ENCODE results near the gene ANKRD33.

The ANKRD33 gene

GRCh38 chr12:51887476-51888315 is at the start of gene ANKRD33:
ANKRD33 (plus strand) TSS chr12:51888103; CDS start chr12:51888187, 84 bp downstream.
- H3K4me3 Mint-ChIP-seq = no peak within 1 kb of the TSS
- H3K36me3 Mint-ChIP-seq (ENCODE audit: low read depth) = no peaks in the 10 kb centered on the region
- peaks cover 18% of the 10 kb centered on the region for H3K4me1 Mint-ChIP-seq (ENCODE audit: low read depth)
- DNase-seq = no peak
- H3K27ac Mint-ChIP-seq = no peak within 1 kb of the TSS
- peaks cover 8% of the 10 kb centered on the region for H3K9me3 Mint-ChIP-seq
- no peaks in the 10 kb centered on the region for H3K27me3 Mint-ChIP-seq

- Mint-ChIP-seq H3K27me3 (peaks cover 66% of the 10 kb centered on the region), H3K27ac (no peak overlapping the region)
- no peak for DNase-seq
Observed at GRCh38 chr12:51838762-51839161, 49.1 kb upstream of the ANKRD33 start.

GRCh38 chr12:51839310-51839947 is 48.5 kb upstream of the ANKRD33 start:
- Mint-ChIP-seq H3K36me3 (ENCODE audit: low read depth) (no peaks in the 10 kb centered on the region), H3K27me3 (peaks cover 69% of the 10 kb centered on the region), H3K4me3 (no peak overlapping the region), H3K27ac (no peak overlapping the region), H3K9me3 (no peaks in the 10 kb centered on the region), H3K4me1 (ENCODE audit: low read depth) (no peaks in the 10 kb centered on the region)
- no peak for DNase-seq

More at GRCh38 chr12:51838762-51839161, 49.1 kb upstream of the ANKRD33 start:
- no peaks in the 10 kb centered on the region for H3K9me3 Mint-ChIP-seq
- H3K4me1 Mint-ChIP-seq (ENCODE audit: low read depth) = no peaks in the 10 kb centered on the region
- no peaks in the 10 kb centered on the region for H3K36me3 Mint-ChIP-seq (ENCODE audit: low read depth)
- H3K4me3 Mint-ChIP-seq = no peak overlapping the region

GRCh38 chr12:51840966-51841365 is 46.9 kb upstream of the ANKRD33 start:
- Mint-ChIP-seq H3K36me3 (ENCODE audit: low read depth) (no peaks in the 10 kb centered on the region), H3K4me1 (ENCODE audit: low read depth) (peaks cover 1% of the 10 kb centered on the region), H3K27me3 (peaks cover 76% of the 10 kb centered on the region), H3K27ac (no peak overlapping the region), H3K9me3 (no peaks in the 10 kb centered on the region), H3K4me3 (no peak overlapping the region)
- no peak for DNase-seq

- Mint-ChIP-seq H3K36me3 (ENCODE audit: low read depth) (no peaks in the 10 kb centered on the region), H3K27me3 (peaks cover 81% of the 10 kb centered on the region), H3K4me3 (no peak overlapping the region), H3K4me1 (ENCODE audit: low read depth) (peaks cover 7% of the 10 kb centered on the region), H3K9me3 (no peaks in the 10 kb centered on the region), H3K27ac (no peak overlapping the region)
- DNase-seq = no peak
Observed at GRCh38 chr12:51841727-51842126, 46.2 kb upstream of the ANKRD33 start.

GRCh38 chr12:51844854-51845253 is 43.0 kb upstream of the ANKRD33 start:
- Mint-ChIP-seq H3K9me3 (no peaks in the 10 kb centered on the region), H3K27me3 (peaks cover 72% of the 10 kb centered on the region), H3K27ac (no peak overlapping the region), H3K4me1 (ENCODE audit: low read depth) (peaks cover 11% of the 10 kb centered on the region), H3K4me3 (no peak overlapping the region), H3K36me3 (ENCODE audit: low read depth) (no peaks in the 10 kb centered on the region)
- no peak for DNase-seq

GRCh38 chr12:51845482-51845881 is 42.4 kb upstream of the ANKRD33 start:
- DNase-seq = no peak
- Mint-ChIP-seq H3K9me3 (no peaks in the 10 kb centered on the region), H3K27me3 (peaks cover 66% of the 10 kb centered on the region), H3K27ac (no peak overlapping the region), H3K36me3 (ENCODE audit: low read depth) (no peaks in the 10 kb centered on the region), H3K4me3 (no peak overlapping the region), H3K4me1 (ENCODE audit: low read depth) (peaks cover 11% of the 10 kb centered on the region)

GRCh38 chr12:51846271-51846691 is 41.6 kb upstream of the ANKRD33 start:
- Mint-ChIP-seq H3K4me1 (ENCODE audit: low read depth) (peaks cover 13% of the 10 kb centered on the region), H3K36me3 (ENCODE audit: low read depth) (no peaks in the 10 kb centered on the region), H3K27ac (no peak overlapping the region), H3K9me3 (no peaks in the 10 kb centered on the region), H3K4me3 (peak overlapping the region; percentile 36), H3K27me3 (peaks cover 62% of the 10 kb centered on the region)
- DNase-seq = no peak

- Mint-ChIP-seq H3K36me3 (ENCODE audit: low read depth) (no peaks in the 10 kb centered on the region), H3K27ac (no peak overlapping the region), H3K27me3 (peaks cover 58% of the 10 kb centered on the region), H3K9me3 (no peaks in the 10 kb centered on the region), H3K4me3 (peak overlapping the region; percentile 64), H3K4me1 (ENCODE audit: low read depth) (peaks cover 15% of the 10 kb centered on the region)
- DNase-seq = peak; percentile 69
Observed at GRCh38 chr12:51846911-51847642, 40.8 kb upstream of the ANKRD33 start.

GRCh38 chr12:51847643-51848325 is 40.1 kb upstream of the ANKRD33 start:
- H3K36me3 Mint-ChIP-seq (ENCODE audit: low read depth) = no peaks in the 10 kb centered on the region
- H3K4me1 Mint-ChIP-seq (ENCODE audit: low read depth) = peaks cover 15% of the 10 kb centered on the region
- no peaks in the 10 kb centered on the region for H3K9me3 Mint-ChIP-seq
- peak; percentile 45 for DNase-seq
- H3K27me3 Mint-ChIP-seq = peaks cover 55% of the 10 kb centered on the region
- peak overlapping the region; percentile 45 for H3K4me3 Mint-ChIP-seq
- no peak overlapping the region for H3K27ac Mint-ChIP-seq

- H3K27me3 Mint-ChIP-seq = peaks cover 51% of the 10 kb centered on the region
- no peak for DNase-seq
- H3K4me3 Mint-ChIP-seq = peak within 1 kb of the TSS; percentile 45
- no peak within 1 kb of the TSS for H3K27ac Mint-ChIP-seq
- H3K9me3 Mint-ChIP-seq = no peaks in the 10 kb centered on the region
- H3K36me3 Mint-ChIP-seq (ENCODE audit: low read depth) = no peaks in the 10 kb centered on the region
- H3K4me1 Mint-ChIP-seq (ENCODE audit: low read depth) = peaks cover 15% of the 10 kb centered on the region
Observed at GRCh38 chr12:51848326-51848727, 39.6 kb upstream of the ANKRD33 start, which contains the start of gene FIGNL2. FIGNL2 (minus strand) TSS chr12:51848718; CDS start chr12:51822413, 26,305 bp downstream.

- DNase-seq = no peak
- peaks cover 44% of the 10 kb centered on the region for H3K27me3 Mint-ChIP-seq
- H3K9me3 Mint-ChIP-seq = no peaks in the 10 kb centered on the region
- H3K27ac Mint-ChIP-seq = no peak overlapping the region
- H3K36me3 Mint-ChIP-seq (ENCODE audit: low read depth) = no peaks in the 10 kb centered on the region
- no peak overlapping the region for H3K4me3 Mint-ChIP-seq
- peaks cover 15% of the 10 kb centered on the region for H3K4me1 Mint-ChIP-seq (ENCODE audit: low read depth)
Observed at GRCh38 chr12:51848841-51849735, 38.8 kb upstream of the ANKRD33 start.

Data from activated T-cell treated with anti-CD3 and anti-CD28 coated beads, Interleukin-2, amount 50 U/mL, for 24 hours (primary cell).